H9 (cell line): ENCODE results near the gene HP1BP3. TPM values are rescaled to one million over a fixed set of nuclear protein-coding genes. Genes with fewer than 3 reads are reported as not detected.
A peak's percentile ranks its signal among the peaks of the same experiment; 100 is the strongest.

Experiments
- DNase-seq: peaks from one replicate; pipeline ENCODE4 v3.0.0-alpha.2; 2017
- H2AFZ ChIP-seq: one replicate; pipeline ENCODE4 v1.6.1; 2013; ENCODE audit warnings: mild to moderate bottlenecking, low read length, control low read depth, moderate library complexity
- H2AK5ac ChIP-seq: 2 replicates; pipeline ENCODE4 v1.6.1; 2013; ENCODE audit warnings: low read length, control low read depth, mixed read lengths; ENCODE audit not compliant: insufficient read length
- H2BK120ac ChIP-seq: one replicate; pipeline ENCODE4 v1.6.1; 2013; ENCODE audit warnings: low read depth, mild to moderate bottlenecking, low read length, control low read depth, inconsistent platforms; ENCODE audit not compliant: poor library complexity, severe bottlenecking
- H2BK12ac ChIP-seq: 2 replicates; pipeline ENCODE4 v1.6.1; 2013; ENCODE audit warnings: low read length, control low read depth, mixed read lengths, low read depth; ENCODE audit not compliant: insufficient read length
- H2BK15ac ChIP-seq: 2 replicates; pipeline ENCODE4 v1.6.1; 2013; ENCODE audit warnings: low read depth, low read length, control low read depth
- H2BK20ac ChIP-seq: one replicate; pipeline ENCODE4 v1.6.1; 2013; ENCODE audit warnings: low read depth, mild to moderate bottlenecking, low read length, control low read depth, inconsistent platforms; ENCODE audit not compliant: poor library complexity, severe bottlenecking
- H2BK5ac ChIP-seq: 2 replicates; pipeline ENCODE4 v1.6.1; 2013; ENCODE audit warnings: low read length, control low read depth, mixed read lengths; ENCODE audit not compliant: insufficient read length
- H3K14ac ChIP-seq: 2 replicates; pipeline ENCODE4 v1.6.1; 2013; ENCODE audit warnings: low read length, control low read depth; ENCODE audit not compliant: insufficient read depth
- H3K18ac ChIP-seq: 2 replicates; pipeline ENCODE4 v1.6.1; 2013; ENCODE audit warnings: low read depth, mild to moderate bottlenecking, mixed read lengths, low read length, control low read depth; ENCODE audit not compliant: insufficient read length
- H3K23ac ChIP-seq: 2 replicates; pipeline ENCODE4 v1.6.1; 2013; ENCODE audit warnings: low read length, control low read depth, mixed read lengths, low read depth; ENCODE audit not compliant: insufficient read length
- H3K23me2 ChIP-seq: 2 replicates; pipeline ENCODE4 v1.6.1; 2013; ENCODE audit warnings: low read depth, mild to moderate bottlenecking, mixed read lengths, low read length, control low read depth; ENCODE audit not compliant: insufficient read length, poor library complexity, severe bottlenecking
- H3K27ac ChIP-seq: 2 replicates; pipeline ENCODE4 v1.5.1; 2013; ENCODE audit warnings: low read length, control low read depth, mixed read lengths, low read depth; ENCODE audit not compliant: insufficient read length
- H3K27me3 ChIP-seq: 2 replicates; pipeline ENCODE4 v1.6.1; 2013; ENCODE audit warnings: low read length, control low read depth, inconsistent platforms; ENCODE audit not compliant: insufficient read depth
- H3K4ac ChIP-seq: 2 replicates; pipeline ENCODE4 v1.6.1; 2013; ENCODE audit warnings: low read depth, mild to moderate bottlenecking, control low read depth, inconsistent platforms, low read length, moderate library complexity
- H3K4me1 ChIP-seq: 2 replicates; pipeline ENCODE4 v1.6.1; 2013; ENCODE audit warnings: low read length, control low read depth, inconsistent platforms; ENCODE audit not compliant: insufficient read depth
- H3K4me2 ChIP-seq: 2 replicates; pipeline ENCODE4 v1.6.1; 2013; ENCODE audit warnings: low read length, control low read depth, mixed read lengths; ENCODE audit not compliant: insufficient read length, insufficient read depth
- H3K56ac ChIP-seq: 2 replicates; pipeline ENCODE4 v1.6.1; 2013; ENCODE audit warnings: low read depth, mild to moderate bottlenecking, mixed read lengths, low read length, control low read depth; ENCODE audit not compliant: insufficient read length
- H3K79me1 ChIP-seq: 2 replicates; pipeline ENCODE4 v1.6.1; 2013; ENCODE audit warnings: low read depth, mild to moderate bottlenecking, moderate library complexity, low read length, control low read depth, inconsistent platforms; ENCODE audit not compliant: insufficient read depth, poor library complexity, severe bottlenecking
- H3K79me2 ChIP-seq: 2 replicates; pipeline ENCODE4 v1.6.1; 2013; ENCODE audit warnings: low read length, control low read depth, inconsistent platforms; ENCODE audit not compliant: insufficient read depth
- H3K9ac ChIP-seq: 2 replicates; pipeline ENCODE4 v1.6.1; 2013; ENCODE audit warnings: low read length, control low read depth, mixed read lengths; ENCODE audit not compliant: insufficient read length; ENCODE audit errors: extremely low read depth
- H3K9me3 ChIP-seq: one replicate; pipeline ENCODE4 v1.6.1; 2013; ENCODE audit warnings: low read depth, low read length, inconsistent platforms; ENCODE audit not compliant: control insufficient read depth
- H3T11ph ChIP-seq: one replicate; pipeline ENCODE4 v1.6.1; 2013; ENCODE audit warnings: mild to moderate bottlenecking, low read length, control low read depth, inconsistent platforms
- H4K20me1 ChIP-seq: one replicate; pipeline ENCODE4 v1.6.1; 2013; ENCODE audit not compliant: control insufficient read depth, insufficient read length, insufficient read depth
- H4K5ac ChIP-seq: 2 replicates; pipeline ENCODE4 v1.6.1; 2013; ENCODE audit warnings: low read depth, mild to moderate bottlenecking, mixed read lengths, low read length, control low read depth; ENCODE audit not compliant: insufficient read length
- H4K8ac ChIP-seq: replicated peaks from 2 replicates; pipeline ENCODE4 v1.6.1; 2013; ENCODE audit warnings: low read length, control low read depth, mixed read lengths, low read depth; ENCODE audit not compliant: insufficient read length
- H4K91ac ChIP-seq: 2 replicates; pipeline ENCODE4 v1.6.1; 2013; ENCODE audit warnings: low read depth, mild to moderate bottlenecking, moderate library complexity, mixed read lengths, low read length, control low read depth; ENCODE audit not compliant: insufficient read length
- H3K27ac Mint-ChIP-seq, 3 experiments: 2 replicates in 2 of 3; 3 replicates in 1 of 3; pipeline ENCODE4 v1.8.0; 2020 to 2021; ENCODE audit warnings: mixed read lengths in 3 of 3, mild to moderate bottlenecking in 1 of 3, moderate library complexity in 1 of 3
- H3K27me3 Mint-ChIP-seq: 2 replicates; pipeline ENCODE4 v1.8.0; 2021; ENCODE audit warnings: low read depth, mild to moderate bottlenecking, moderate library complexity, mixed read lengths
- H3K36me3 Mint-ChIP-seq, 3 experiments: 2 replicates in 2 of 3; 3 replicates in 1 of 3; pipeline ENCODE4 v1.8.0; 2020 to 2021; ENCODE audit warnings: low read depth in 3 of 3, mixed read lengths in 3 of 3; ENCODE audit not compliant: insufficient read depth in 1 of 3
- H3K4me1 Mint-ChIP-seq, 2 experiments: 2 replicates each; pipeline ENCODE4 v1.8.0; 2020; ENCODE audit warnings: mixed read lengths in 2 of 2
- H3K4me3 Mint-ChIP-seq, 2 experiments: 2 replicates in 1 of 2; 3 replicates in 1 of 2; pipeline ENCODE4 v1.8.0; 2020 to 2021; ENCODE audit warnings: mild to moderate bottlenecking in 2 of 2, mixed read lengths in 2 of 2, moderate library complexity in 1 of 2
- H3K9me3 Mint-ChIP-seq, 2 experiments: 2 replicates in 1 of 2; 3 replicates in 1 of 2; pipeline ENCODE4 v1.8.0; 2020; ENCODE audit warnings: mild to moderate bottlenecking in 2 of 2, mixed read lengths in 2 of 2, moderate library complexity in 1 of 2
- CTCF ChIP-seq: fragments of 200-600 bp; sonication (generic); conservative IDR thresholded peaks from 3 replicates; pipeline ENCODE4 v1.8.0; 2021; ENCODE audit warnings: antibody characterized with exemption, mild to moderate bottlenecking
- WGBS: extraction: QIAGEN DNeasy Blood & Tissue Kit; methylation state at CpG from one replicate; pipeline ENCODE4 v1.1.7; 2013; ENCODE audit warnings: missing lambda C conversion rate, low lambda C conversion rate, mixed read lengths; ENCODE audit not compliant: insufficient read length; ENCODE audit errors: extremely low coverage; 5-methylcytosine and 5-hydroxymethylcytosine counted together
- total RNA-seq: library from RNA; stranded (reverse); gene quantifications from 2 replicates; pipeline ENCODE4 v1.2.1, GENCODE V29; 2021

The HP1BP3 gene
- total RNA-seq, 1 experiment from 2014 or later = 127 TPM

GRCh38 chr1:20695515-20695914, 91.6 kb downstream of the HP1BP3 start:
- H3K23me2 ChIP-seq = peaks cover 10% of the 10 kb centered on the region
- H3K4me2 ChIP-seq = no peak overlapping the region
- no peak overlapping the region for H3K18ac ChIP-seq
- no peak overlapping the region for H2BK120ac ChIP-seq
- H3K9ac ChIP-seq = no peak overlapping the region
- H3K4me1 ChIP-seq = no peaks in the 10 kb centered on the region
- no CpG with 5 or more reads among the region's 10 CpGs for WGBS
- H3K56ac ChIP-seq = no peak overlapping the region
- H4K20me1 ChIP-seq = no peaks in the 10 kb centered on the region
- H3K14ac ChIP-seq = no peak overlapping the region
- H3T11ph ChIP-seq = no peak overlapping the region
- no peak overlapping the region for H2AK5ac ChIP-seq
- no peaks in the 10 kb centered on the region for H3K79me2 ChIP-seq
- Mint-ChIP-seq H3K4me3 (peak overlapping the region in 1 of 2 experiments; percentile 35; a peak in 1 of 5 replicates), H3K27me3 (peaks cover 11% of the 10 kb centered on the region), H3K27ac (peak overlapping the region in 1 of 3 experiments; percentile 19; a peak in 1 of 7 replicates), H3K36me3 (peaks cover 0 to 2% (median 0%) of the 10 kb centered on the region in 3 experiments; a peak in 1 of 7 replicates), H3K4me1 (peaks cover 9 to 17% of the 10 kb centered on the region in 2 experiments; a peak in 3 of 4 replicates), H3K9me3 (no peaks in the 10 kb centered on the region)
- no peak overlapping the region for H4K91ac ChIP-seq
- no peak overlapping the region for H2BK12ac ChIP-seq
- no peak overlapping the region for H3K27ac ChIP-seq
- DNase-seq = no peak
- no peak overlapping the region for H4K5ac ChIP-seq
- H3K9me3 ChIP-seq = no peaks in the 10 kb centered on the region
- H3K4ac ChIP-seq = no peak overlapping the region
- H3K27me3 ChIP-seq = no peaks in the 10 kb centered on the region
- no peak overlapping the region for H2BK20ac ChIP-seq
- H2BK15ac ChIP-seq = no peak overlapping the region
- H2BK5ac ChIP-seq = no peak overlapping the region
- no peak overlapping the region for H3K23ac ChIP-seq
- no peak overlapping the region for H4K8ac ChIP-seq
- H3K79me1 ChIP-seq = no peaks in the 10 kb centered on the region
- TF ChIP-seq CTCF = no peak
- no peak overlapping the region for H2AFZ ChIP-seq
